Body of pancreas (tissue), 4 donors: ENCODE data around the gene ZSCAN30.

Source experiments
- CTCF ChIP-seq, 7 experiments: fragments of 450-650 bp in 4 of 7; fragments of 200-600 bp in 3 of 7; sonication (generic) in 3 of 7; IDR thresholded peaks; one replicate each; pipeline ENCODE4 v1.5.1; 2016 to 2019; ENCODE audit warnings: antibody characterized with exemption in 7 of 7
- POLR2A ChIP-seq, 3 donors: fragments of 450-650 bp; IDR thresholded peaks; one replicate each; pipeline ENCODE4 v1.6.1; 2016; ENCODE audit warnings: antibody characterized with exemption in 3 of 3, mild to moderate bottlenecking in 2 of 3

DNA sequence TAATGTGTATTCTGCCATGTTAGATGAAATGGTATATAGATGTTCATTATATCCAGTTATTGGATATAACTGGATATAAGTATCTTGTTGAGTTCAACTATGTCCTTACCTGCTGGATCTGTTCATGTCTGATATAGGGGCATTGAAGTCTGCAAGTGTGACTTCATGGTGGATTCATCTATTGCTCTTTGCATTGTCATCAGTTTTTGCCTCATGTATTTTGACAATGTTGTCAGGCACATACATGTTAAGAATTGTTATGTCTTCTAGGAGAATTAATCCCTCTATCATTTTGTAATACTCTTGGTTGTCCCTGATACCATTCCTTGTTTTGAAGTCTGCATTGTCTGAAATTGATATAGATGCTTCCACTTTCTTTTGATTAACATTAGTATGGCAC, 38.8 kb upstream of the ZSCAN30 start:
- TF ChIP-seq CTCF (IDR thresholded peaks at IDR 0.05) (no peak), POLR2A (IDR thresholded peaks at IDR 0.05) (no peak)
